Panc1 (cell line): Measurements from ENCODE around the gene MARK4. TPM values are rescaled to one million over a fixed set of nuclear protein-coding genes. Genes with fewer than 3 reads are reported as not detected.

Experiments
- ATAC-seq: fragments of 200-7000 bp; cut with Tn5 transposase; 2 replicates; pipeline ENCODE4 v1.9.1; 2020; ENCODE audit warnings: mild to moderate bottlenecking, moderate library complexity
- BruUV-seq: library from RNA; stranded (reverse); fragments of 400-500 nt; replicated peaks from 2 replicates; lab custom pipeline; 2021; lab: Mats Ljungman, UMichigan
- CTCF ChIA-PET: fragments of 300-600 bp; sonication (Branson Sonifier 250); formaldehyde crosslinking; loops from one replicate; lab custom pipeline; 2022; ENCODE audit warnings: antibody characterized with exemption; lab: Charles Lee
- POLR2A ChIA-PET: fragments of 300-600 bp; sonication (Branson Sonifier 250); formaldehyde crosslinking; loops from one replicate; lab custom pipeline; 2022; ENCODE audit warnings: antibody characterized with exemption; lab: Charles Lee
- DNase-seq: peaks from one replicate; pipeline ENCODE4 v3.0.0-alpha.2; 2010; ENCODE audit warnings: low read depth, low spot score
- H3K27ac ChIP-seq: 2 replicates; pipeline ENCODE4 v1.5.1; 2011; ENCODE audit warnings: mild to moderate bottlenecking, low read length, inconsistent platforms
- H3K27me3 ChIP-seq: fragments of 200-500 bp; sonication (Bioruptor generic); 2 replicates; pipeline ENCODE4 v1.6.0; 2014; ENCODE audit warnings: low read length, inconsistent platforms; ENCODE audit not compliant: control insufficient read depth, insufficient read depth
- H3K36me3 ChIP-seq: fragments of 200-500 bp; sonication (Bioruptor generic); 2 replicates; pipeline ENCODE4 v1.5.1; 2014; ENCODE audit warnings: inconsistent platforms, mild to moderate bottlenecking, low read length, moderate library complexity; ENCODE audit not compliant: control insufficient read depth, insufficient read depth
- H3K4me1 ChIP-seq: 2 replicates; pipeline ENCODE4 v1.5.1; 2011; ENCODE audit warnings: inconsistent platforms, mild to moderate bottlenecking, low read length, moderate library complexity; ENCODE audit not compliant: control insufficient read depth, insufficient read depth
- H3K4me3 ChIP-seq, 2 experiments: 2 replicates each; pipeline ENCODE4 v1.5.1; 2011 to 2012; ENCODE audit warnings: low read depth in 2 of 2, low read length in 2 of 2, mild to moderate bottlenecking in 2 of 2, inconsistent platforms in 1 of 2, moderate library complexity in 1 of 2
- H3K9me3 ChIP-seq: fragments of 200-500 bp; sonication (Bioruptor generic); 2 replicates; pipeline ENCODE4 v1.5.1; 2014; ENCODE audit warnings: low read depth, mild to moderate bottlenecking, inconsistent platforms, low read length, moderate library complexity; ENCODE audit not compliant: control insufficient read depth, insufficient read depth
- CTCF ChIP-seq: fragments of 450-650 bp; IDR thresholded peaks from 2 replicates; pipeline ENCODE4 v1.5.1; 2017; ENCODE audit warnings: mild to moderate bottlenecking
- POLR2AphosphoS5 ChIP-seq: IDR thresholded peaks from 2 replicates; pipeline ENCODE4 v1.6.1; 2012; ENCODE audit warnings: mild to moderate bottlenecking, low read depth, low read length, moderate library complexity
- REST ChIP-seq, 2 experiments: IDR thresholded peaks; 2 replicates each; pipeline ENCODE4 v1.6.1; 2011 to 2012; ENCODE audit warnings: low read depth in 2 of 2, control low read depth in 1 of 2, low read length in 1 of 2, mild to moderate bottlenecking in 1 of 2, moderate library complexity in 1 of 2; ENCODE audit not compliant: insufficient read depth in 1 of 2
- SIN3A ChIP-seq: IDR thresholded peaks from 2 replicates; pipeline ENCODE4 v1.6.1; 2012; ENCODE audit warnings: low read depth, mild to moderate bottlenecking, low read length, moderate library complexity, borderline replicate concordance; ENCODE audit not compliant: insufficient read depth
- TCF7L2 ChIP-seq: IDR thresholded peaks from 2 replicates; pipeline ENCODE4 v1.6.1; 2011; ENCODE audit warnings: mild to moderate bottlenecking, low read depth, low read length, inconsistent platforms
- in situ Hi-C: cut with HindIII; loops from 2 replicates; pipeline ENCODE4 v1.10.0; 2016; ENCODE audit warnings: low sequenced_read_pairs, low pct_unique_long_range_greater_than_20kb
- intact Hi-C: fragments of 100-400 bp; cut with micrococcal nuclease; formaldehyde crosslinking; loops from one replicate; pipeline ENCODE4 v1.10.0; 2022; ENCODE audit not compliant: unreplicated experiment
- total RNA-seq: library from RNA; stranded (reverse); gene quantifications from one replicate; pipeline ENCODE4 v1.2.1, GENCODE V29; 2021; ENCODE audit not compliant: unreplicated experiment

MARK4 gene
- total RNA-seq, 1 experiment from 2014 or later = 21.6 TPM

GRCh38 chr19:45273521-45273855 is 22.4 kb downstream of the MARK4 start:
- DNase-seq (no peak), ATAC-seq (no peak)
- intact Hi-C loops = no loop called here
- H3K36me3 ChIP-seq = no peaks in the 10 kb centered on the region
- H3K27me3 ChIP-seq = no peaks in the 10 kb centered on the region
- no peak overlapping the region for H3K4me3 ChIP-seq
- in situ Hi-C loops = no loop called here
- CTCF ChIA-PET = no interaction called here
- no peak overlapping the region for H3K27ac ChIP-seq
- H3K9me3 ChIP-seq = no peaks in the 10 kb centered on the region
- H3K4me1 ChIP-seq = no peaks in the 10 kb centered on the region
- BruUV-seq = no TSS peak
- POLR2A ChIA-PET = no interaction called here
- TF ChIP-seq SIN3A (no peak), POLR2AphosphoS5 (no peak), TCF7L2 (no peak), CTCF (no peak), REST (IDR thresholded peaks at IDR 0.05; ENCODE audit: insufficient read depth in 1 of 2, low read depth in 2 of 2, low read length in 1 of 2) (no peak)

- no TSS peak for BruUV-seq
- ATAC-seq (no peak), DNase-seq (no peak)
- Histone ChIP-seq H3K4me1 (no peaks in the 10 kb centered on the region), H3K27ac (no peak overlapping the region), H3K9me3 (no peaks in the 10 kb centered on the region), H3K27me3 (no peaks in the 10 kb centered on the region), H3K4me3 (no peak overlapping the region), H3K36me3 (no peaks in the 10 kb centered on the region)
- POLR2A ChIA-PET = interaction anchor here (0.6 kb wide), 1 partner anchor 33 kb away, joined by 3 read pairs; no protein-coding TSS in a partner anchor
- CTCF ChIA-PET = no interaction called here
- intact Hi-C loops = no loop called here
- in situ Hi-C loops = no loop called here
- no peak for TF ChIP-seq REST (IDR thresholded peaks at IDR 0.05; ENCODE audit: insufficient read depth in 1 of 2, low read depth in 2 of 2, low read length in 1 of 2)
- no peak for TF ChIP-seq TCF7L2
- TF ChIP-seq SIN3A = no peak
- no peak for TF ChIP-seq POLR2AphosphoS5
- no peak for TF ChIP-seq CTCF
Measured at GRCh38 chr19:45275370-45275971, 24.4 kb downstream of the MARK4 start.
